ENCODE data around the gene CREB5.

GRCh38 chr7:28532181-28532580 is 119.9 kb downstream of the CREB5 start:
- TF ChIP-seq CTCF (IDR thresholded peaks at IDR 0.05; ENCODE audit: extremely low read depth in 1 of 2, insufficient read depth in 1 of 2, low read depth in 1 of 2, low read length in 2 of 2) (no peak), POLR2A (IDR thresholded peaks at IDR 0.05; ENCODE audit: low read depth, low read length) (no peak), MYC (IDR thresholded peaks at IDR 0.05; ENCODE audit: low read depth, low read length) (no peak), POLR2AphosphoS5 (IDR thresholded peaks at IDR 0.05; ENCODE audit: insufficient read depth, low read depth, low read length) (no peak)

Measured in endothelial cell of umbilical vein (primary cell).